ENCODE measurements around the gene RNF103. TPM values are rescaled to one million over a fixed set of nuclear protein-coding genes. Genes with fewer than 3 reads are reported as not detected.
A peak's percentile ranks its signal among the peaks of the same experiment; 100 is the strongest.
"Not testable (repeated sequence)": the region's sequence is repeated elsewhere in the genome, so short reads cannot be mapped to it uniquely, and the experiment has no call there.

RNF103 gene
- polyA plus RNA-seq, 4 donors: 31.4 to 44.8 (median 37.8) TPM

DNA sequence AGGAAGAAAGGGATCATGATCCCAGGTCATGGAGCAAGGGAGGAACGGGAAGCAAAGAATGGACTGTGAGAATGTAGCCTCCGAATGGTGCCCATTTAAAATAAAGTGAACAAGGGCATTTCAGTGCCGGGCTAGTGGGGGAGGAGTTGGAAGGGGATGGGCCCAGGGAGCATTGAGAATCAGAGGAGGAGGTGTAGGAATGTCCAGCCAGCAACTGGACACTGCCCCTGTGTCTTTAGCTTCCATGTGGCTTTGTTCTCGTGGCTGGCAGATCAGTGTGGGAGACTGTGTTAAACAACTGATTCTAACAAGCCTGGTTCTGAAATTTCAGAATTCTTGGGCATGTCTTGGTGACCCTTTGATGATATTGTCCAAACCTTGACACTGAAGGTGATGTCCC lies 1.4 kb upstream of the RNF103 start:
- DNase-seq (ENCODE audit: low read depth in 4 of 4, low spot score in 3 of 4): no peak

DNA sequence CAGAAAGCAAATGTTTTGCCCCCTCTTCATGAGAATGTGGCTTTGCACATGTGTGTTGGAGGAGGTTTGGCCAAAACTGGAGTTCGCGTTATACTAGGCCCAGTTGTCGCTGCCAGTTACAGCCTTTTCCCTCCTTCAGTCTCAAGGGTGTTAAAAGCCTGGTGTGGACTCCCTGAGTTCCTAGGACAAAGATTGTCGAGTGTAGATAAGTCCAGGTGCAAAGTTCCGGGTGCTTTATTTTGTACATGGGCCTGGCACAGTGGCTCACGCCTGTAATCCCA lies 542 bp upstream of the RNF103 start:
- DNase-seq (ENCODE audit: low read depth in 4 of 4, low spot score in 3 of 4): no peak

DNA sequence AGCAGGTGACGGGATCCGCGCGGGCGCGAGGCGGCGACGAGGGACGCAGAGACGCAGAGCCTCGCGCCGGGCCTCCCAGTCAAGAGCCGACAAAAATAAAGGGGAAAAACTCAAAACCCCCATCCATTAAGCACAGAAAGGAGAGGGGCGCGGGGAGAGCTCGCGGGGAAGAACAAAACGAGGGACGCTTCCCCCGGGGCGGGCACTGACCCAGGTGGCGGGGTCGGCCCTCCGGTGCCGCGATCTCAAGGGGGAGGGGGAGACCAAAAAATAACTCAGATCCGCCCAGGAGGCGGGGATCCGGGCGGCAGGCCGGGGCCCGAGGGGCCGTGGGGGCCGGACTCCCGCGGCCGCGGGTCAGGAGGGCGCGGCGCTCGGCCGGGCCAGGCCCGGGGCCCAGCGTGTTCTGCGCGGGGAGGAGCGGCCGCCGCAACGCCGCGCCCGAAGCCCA lies 597 bp downstream of the RNF103 start:
- peak in 1 of 4 donors; percentile 40 for DNase-seq (ENCODE audit: low read depth in 4 of 4, low spot score in 3 of 4)

DNA sequence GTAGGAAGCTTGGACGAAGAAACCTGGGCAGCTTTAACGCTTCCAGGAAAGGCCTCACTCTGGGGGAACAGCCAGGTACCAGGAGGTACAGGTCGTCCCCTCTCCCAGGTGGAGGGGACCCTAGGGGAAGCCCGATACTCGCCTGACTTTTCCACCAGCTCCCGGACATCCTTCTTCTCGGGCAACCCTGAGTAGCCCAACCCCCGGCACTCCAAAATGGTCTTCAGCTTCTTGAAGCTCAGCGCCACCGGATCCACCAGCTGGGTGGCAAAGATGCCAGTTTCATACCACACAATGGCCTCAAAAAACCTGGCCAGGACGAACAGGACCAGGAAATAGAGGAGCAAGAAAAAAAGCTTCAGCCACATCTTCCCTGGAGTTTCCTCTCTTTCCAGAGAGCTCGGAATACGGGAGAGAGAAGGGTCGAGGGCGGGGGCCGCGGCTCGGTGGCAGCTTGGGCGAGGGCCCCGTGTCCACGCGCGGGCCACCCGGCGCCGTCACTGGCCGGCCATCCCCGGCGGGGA lies 1.1 kb downstream of the RNF103 start:
- DNase-seq (ENCODE audit: low read depth in 4 of 4, low spot score in 3 of 4): peak in 2 of 4 donors; percentile 21 to 31

DNA sequence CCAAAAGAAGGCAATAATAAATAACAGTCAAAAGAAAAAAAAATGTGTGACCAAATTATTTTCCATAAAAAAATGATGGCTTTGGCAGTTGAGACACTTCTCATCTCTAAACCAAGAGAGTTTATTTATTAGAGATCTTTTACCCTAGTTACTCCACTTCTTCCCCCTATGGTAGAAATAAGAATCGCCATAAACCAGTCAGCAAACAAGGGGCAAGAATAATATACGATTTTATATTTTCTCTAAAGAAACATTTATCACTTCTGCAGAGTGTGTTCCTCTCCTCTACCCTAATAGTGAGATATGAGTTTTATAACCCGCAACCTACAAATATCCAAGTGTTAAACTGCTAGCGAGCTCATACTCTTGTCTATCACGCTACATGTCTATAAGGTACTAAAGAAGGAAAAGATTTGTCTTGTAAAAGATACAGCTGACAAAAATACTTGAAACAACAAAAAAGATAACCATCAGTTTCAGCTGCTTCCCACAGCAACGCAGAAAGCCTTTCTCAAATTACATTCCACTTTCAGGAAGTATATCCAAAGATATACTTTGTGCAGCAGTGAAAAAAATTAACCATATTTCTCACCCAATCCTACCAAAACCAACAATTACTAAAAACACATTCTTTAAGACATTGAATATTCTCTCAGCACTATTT lies 2.3 kb downstream of the RNF103 start:
- DNase-seq (ENCODE audit: low read depth in 4 of 4, low spot score in 3 of 4): no peak

DNA sequence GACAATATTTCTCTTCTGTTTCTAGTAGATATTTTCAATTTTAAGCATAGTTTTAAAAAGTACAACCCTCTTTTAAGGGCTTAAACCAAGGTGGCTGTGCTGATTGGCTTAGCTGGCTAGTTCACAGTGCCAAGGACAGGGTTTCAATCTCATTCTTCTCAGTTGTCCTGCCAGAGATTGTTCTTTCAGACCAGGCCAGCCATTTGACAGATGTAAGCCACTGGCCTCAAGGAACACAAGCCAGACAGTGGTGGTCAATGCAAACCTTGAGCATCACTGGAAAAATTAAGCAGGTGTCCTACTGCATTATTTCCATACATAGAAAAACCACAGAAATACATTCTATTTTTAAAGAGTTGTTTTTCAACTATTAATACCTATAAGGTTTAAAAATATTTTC lies 5.9 kb downstream of the RNF103 start:
- DNase-seq (ENCODE audit: low read depth in 4 of 4, low spot score in 3 of 4): no peak

DNA sequence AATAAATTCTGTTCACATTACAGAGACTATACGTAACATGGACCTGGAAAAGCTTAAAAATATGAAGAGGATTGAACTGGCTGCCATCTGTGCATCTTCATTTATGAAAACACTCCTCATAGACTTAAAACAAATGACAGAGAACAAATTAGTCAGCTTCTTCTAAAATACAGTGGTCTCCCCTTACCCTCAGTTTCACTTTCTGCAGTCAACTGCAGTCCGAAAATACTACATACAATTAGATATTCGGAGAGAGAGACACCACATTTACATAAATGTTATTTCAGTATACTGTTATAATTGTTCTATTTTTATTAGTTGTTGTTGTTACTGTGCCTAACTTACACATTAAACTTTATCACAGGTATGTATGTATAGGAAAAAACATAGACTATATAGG lies 6.5 kb downstream of the RNF103 start:
- DNase-seq (ENCODE audit: low read depth in 4 of 4, low spot score in 3 of 4): no peak

DNA sequence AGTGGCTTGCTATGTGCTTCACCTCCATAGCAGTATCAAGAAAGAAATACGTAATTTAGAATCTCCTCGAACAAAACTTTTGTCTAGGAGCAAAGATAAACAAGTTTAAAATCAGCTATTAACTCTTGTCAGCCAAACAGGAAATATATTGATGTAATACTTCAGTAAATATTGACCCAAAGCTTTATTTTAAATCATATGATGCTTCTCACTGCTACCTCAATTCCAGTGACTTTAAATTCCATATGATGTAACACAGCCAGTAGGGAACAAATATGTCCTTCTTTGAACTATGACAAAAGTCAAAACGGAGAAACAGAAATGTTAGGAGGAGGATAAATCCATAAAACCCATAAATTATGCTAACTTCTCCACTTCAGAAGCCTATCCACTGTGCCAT lies 7.2 kb downstream of the RNF103 start:
- DNase-seq (ENCODE audit: low read depth in 4 of 4, low spot score in 3 of 4): no peak

DNA sequence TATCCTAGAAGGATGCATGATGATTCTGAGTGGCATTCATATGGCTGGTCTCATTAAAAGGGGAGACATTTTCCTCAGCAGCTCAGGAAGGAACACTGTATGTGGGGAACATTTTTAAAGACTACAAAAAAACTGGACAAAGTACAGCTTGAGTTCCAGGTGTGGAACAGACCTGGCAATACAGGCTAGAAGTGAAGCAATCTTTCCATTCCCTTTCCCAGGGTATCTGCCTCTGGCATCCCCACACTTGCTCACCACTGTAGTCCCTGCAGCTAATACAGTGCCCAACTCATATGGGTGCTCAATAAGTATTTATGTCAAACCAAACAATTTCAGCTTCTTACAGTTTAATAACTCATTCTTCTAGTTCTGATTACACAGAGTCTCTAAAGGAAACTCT lies 8.1 kb downstream of the RNF103 start:
- DNase-seq (ENCODE audit: low read depth in 4 of 4, low spot score in 3 of 4): no peak

DNA sequence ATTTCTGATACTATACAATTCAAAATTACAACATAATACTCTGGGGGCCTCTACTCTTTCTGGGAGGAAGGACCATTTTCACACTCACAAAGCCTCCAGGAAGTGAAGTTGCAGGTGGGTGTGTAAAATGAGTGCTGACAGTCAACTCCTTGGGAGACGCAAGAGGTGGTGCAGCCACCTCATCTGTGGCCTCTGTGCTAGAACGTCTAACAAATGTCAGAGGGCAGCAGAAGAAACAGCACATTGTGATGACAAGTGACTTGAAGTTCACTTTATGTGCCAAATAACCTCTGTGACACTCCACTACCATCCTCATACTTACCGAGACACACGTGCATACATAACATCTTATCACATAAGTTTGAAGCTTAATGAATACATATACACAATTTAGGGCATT lies 10.2 kb downstream of the RNF103 start:
- DNase-seq (ENCODE audit: low read depth in 4 of 4, low spot score in 3 of 4): no peak

DNA sequence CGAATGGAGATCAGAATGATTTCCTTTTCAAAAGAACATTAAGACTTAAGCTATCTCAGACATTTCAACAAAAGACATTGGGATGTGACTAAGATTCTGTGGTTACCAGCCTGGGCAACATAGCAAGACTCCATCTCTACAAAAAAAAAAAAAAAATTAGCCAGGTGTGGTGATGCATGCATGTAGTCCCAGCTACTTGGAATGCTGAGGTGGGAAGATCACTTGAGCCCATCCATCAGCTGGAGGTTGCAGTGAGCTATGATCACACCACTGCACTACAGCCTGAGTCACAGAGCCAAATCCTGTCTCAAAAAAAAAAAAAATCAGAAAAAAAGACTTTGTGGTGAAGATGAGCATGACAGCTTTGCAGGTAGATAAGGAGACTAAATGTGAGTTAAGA lies 12.8 kb downstream of the RNF103 start:
- DNase-seq (ENCODE audit: low read depth in 4 of 4, low spot score in 3 of 4): no peak

DNA sequence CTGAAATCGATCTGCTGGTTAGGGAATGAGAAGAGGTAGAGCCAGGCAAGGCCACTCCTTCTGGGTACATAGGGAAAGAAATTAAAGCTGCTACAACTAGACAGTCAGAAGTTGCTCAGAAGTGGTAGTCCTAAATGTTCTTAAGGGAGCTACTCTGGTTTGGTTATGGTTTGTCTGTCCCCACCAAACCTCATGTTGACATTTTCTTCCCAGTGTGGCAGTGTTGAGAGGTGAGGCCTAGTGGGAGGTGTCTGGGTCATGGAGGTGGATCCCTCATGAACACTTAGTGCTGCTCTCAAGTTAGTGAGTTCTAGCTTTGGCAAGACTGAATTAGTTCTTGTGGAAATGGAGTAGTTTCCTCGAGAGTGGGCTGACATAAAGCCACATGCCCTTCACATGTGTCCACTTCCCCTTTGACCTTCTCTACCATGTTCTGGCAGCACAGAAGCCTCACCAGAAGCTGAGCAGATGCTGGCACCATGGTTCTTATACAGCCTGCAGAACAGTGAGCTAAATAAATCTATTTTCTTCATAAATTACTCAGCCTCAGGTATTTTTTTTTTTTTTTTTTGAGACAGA lies 14.7 kb downstream of the RNF103 start:
- no peak for DNase-seq (ENCODE audit: low read depth in 4 of 4, low spot score in 3 of 4)

DNA sequence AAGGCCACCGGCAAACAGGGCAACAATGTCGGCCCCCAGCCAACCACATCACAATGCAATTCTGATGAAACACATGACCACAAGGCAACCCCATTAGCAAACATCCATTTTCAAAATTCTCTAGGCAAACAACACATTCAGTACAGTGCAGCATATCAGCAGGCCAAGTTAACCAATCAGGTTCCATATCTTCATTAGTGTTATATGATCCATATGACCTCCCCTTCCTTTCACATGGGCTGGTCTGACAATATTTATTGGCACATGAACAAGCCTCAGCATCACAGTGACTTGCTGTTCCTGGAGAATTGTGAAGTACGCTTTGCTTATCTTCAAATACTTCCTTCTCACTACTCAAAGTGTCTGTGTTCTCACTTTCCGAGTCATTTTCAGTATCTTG lies 19.8 kb downstream of the RNF103 start:
- DNase-seq (ENCODE audit: low read depth in 4 of 4, low spot score in 3 of 4): no peak

DNA sequence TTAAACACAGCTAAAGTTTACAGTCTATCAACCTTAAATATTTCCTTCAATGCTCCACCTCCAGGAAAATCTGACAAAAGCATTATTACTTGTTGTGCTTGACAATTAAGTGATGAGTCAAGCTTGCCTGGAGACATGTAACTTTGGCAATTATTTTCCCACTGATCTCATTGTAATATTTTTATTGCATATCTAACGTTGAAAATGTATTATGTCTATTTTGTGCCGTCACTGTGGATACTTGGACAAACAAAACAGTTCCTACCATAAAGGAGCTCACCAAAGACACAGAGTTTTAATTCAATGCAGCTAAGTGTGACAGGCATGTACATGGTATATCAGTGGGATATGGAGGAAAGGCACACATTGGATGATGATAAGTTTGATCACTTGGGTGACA lies 24.7 kb downstream of the RNF103 start:
- no peak for DNase-seq (ENCODE audit: low read depth in 4 of 4, low spot score in 3 of 4)

DNA sequence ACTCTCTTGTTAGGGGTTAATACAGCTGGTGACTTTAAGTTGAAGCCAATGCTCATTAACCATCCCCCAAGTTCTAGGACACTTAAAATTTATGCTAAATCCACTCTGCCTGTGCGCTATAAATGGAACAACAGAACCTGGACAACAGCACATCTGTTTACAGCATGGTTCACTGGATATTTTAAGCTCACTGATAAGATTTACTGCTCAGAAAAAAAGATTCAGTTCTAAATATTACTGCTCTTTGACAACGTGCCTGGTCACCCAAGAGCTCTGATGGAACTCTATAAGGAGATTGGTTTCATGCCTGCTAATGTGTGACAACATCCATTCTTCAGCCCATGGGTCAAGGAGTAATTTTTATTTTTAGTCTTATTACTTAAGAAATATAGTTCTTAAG lies 27.5 kb downstream of the RNF103 start:
- DNase-seq (ENCODE audit: low read depth in 4 of 4, low spot score in 3 of 4): no peak

DNA sequence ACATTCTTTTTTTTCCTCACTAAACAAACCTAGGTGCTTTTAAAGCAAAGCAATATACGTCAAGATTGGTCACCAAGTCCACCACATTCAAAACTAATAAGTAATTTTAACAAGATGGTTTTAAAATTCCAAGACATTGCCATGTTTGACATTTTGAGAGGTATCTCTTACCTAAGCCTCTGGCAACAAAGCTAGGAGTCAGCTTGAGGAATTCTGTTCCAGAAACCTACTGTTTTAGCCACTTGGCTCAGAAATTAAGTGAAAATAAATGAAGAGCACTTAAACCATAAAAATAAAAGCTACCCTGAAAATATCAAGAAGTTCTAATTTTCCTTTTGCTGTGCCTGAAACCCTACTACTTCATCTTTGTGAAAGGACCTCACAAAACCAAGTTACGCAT lies 30.4 kb downstream of the RNF103 start:
- DNase-seq (ENCODE audit: low read depth in 4 of 4, low spot score in 3 of 4): no peak

DNA sequence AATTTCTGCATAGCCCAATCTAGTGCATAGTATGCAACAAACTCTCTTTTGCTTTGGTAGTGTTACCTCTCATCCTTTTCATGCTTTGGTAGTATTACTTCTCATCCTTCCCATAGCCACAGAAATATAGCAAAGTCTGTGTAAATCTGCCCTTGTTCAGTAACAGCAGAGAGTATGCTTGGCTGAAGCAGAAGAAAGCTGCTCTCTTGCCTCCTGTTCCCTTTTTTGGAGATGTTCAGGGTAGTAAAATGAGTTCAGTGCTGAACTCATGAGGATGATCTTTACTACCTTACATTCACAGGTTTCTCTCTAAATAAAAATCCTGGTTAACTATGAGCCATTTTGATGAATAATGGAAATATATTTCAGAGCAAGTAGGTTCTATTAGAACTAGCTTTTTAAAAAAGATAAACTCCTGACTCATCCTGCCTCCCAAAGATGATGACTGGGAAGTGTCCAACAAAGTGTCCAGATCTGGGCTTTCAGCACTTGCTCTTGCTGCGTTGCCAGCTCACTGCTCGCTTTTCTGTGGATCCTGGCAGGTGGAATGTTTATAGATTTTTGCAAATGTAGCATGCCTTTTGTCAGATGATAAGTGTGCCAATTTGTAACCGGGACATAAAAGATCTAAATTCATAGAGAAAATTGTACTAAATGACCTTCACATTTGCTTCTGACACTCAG lies 31.0 kb downstream of the RNF103 start:
- DNase-seq (ENCODE audit: low read depth in 4 of 4, low spot score in 3 of 4): no peak

DNA sequence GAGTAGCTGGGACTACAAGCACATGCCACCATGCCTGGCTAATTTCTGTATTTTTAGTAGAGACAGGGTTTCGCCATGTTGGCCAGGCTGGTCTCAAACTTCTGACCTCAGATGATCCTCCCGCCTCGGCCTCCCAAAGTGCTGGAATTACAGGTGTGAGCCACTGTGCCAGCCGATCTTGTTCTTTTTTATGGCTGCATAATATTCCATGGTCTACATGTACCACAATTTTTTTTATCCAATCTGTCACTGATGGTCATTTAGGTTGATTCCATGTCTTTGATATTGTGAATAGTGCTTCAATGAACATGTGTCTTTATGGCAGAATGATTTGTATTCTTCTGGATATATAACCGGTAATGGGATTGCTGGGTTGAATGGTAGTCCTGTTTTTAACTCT lies 34.0 kb downstream of the RNF103 start:
- not testable (repeated sequence) for DNase-seq (ENCODE audit: low read depth in 4 of 4, low spot score in 3 of 4)

DNA sequence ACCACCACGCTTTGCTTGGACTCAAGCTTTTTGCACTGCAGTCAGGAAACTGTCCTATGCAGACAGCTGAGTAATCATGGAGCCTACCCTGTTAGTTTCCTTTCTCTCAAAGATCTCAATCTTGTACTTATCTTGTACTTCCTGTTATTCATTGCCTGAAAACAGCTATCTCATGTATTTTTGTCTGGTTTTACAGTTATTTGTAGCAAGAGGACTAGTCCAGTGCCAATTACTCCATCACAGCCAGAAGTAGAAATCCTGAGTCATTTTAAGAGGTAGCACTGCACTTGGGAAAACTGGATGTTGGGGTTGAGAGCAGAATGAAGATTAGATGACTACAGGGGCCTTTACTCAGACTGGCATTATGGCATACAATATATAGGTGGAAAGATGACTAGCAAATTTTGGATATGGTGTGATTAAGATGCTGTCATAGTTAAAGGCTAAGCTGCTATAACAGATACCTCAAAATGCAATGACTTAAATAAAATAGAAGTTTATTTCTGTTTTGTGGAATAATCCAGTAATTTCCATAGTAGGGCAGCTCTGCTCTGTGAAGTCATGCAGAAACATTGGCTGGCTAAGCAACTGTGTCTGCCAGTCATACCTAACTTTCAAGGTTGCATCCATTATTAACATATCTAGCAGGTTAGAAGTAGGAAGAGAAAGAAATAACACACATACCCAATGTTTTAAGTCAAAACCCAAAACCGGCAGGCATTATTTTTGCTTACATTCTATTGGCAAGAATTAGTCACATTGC lies 39.3 kb downstream of the RNF103 start:
- no peak for DNase-seq (ENCODE audit: low read depth in 4 of 4, low spot score in 3 of 4)

DNA sequence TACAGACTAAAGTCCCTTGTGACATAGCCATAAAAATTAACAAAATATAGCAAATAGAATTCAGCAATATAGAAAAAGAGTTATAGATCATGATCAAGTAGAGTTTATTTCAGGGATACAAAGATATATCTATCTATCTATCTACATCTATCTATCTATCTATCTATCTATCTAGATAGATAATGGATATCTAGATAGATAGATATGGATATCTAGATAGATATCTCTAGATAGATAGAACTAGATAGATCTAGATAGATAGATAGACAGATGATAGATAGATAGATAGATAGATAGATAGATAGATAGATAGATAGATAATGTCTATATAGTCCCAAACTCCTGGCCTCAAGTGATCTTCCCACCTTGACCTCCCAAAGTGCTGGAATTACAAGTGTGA lies 43.1 kb downstream of the RNF103 start:
- no peak for DNase-seq (ENCODE audit: low read depth in 4 of 4, low spot score in 3 of 4)

DNA sequence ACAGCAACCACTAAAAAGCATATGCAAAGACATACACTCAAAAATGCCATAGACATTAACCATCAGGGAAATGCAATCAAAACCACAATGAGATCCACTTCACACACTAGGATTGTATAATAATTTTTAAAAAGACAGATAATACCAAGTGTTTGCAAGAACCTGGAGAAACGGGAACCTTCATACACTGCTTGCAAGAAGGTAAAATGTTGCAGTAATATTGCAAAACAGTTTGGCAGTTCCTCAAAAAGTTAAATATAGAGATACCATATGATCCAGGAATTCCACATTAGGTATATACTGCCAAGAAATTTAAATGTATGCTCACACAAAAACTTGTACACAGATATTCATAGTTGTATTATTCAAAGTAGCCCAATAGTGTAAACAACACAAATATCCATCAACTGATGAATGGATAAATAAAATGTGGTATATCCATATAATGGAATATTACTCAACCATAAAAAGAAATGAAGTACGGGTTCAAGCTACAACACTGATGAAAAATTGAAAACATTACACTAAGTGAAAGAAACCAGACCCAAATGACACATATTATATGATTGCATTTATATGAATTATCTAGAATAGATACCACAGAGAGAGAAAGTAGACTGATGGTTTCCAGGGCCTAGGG lies 45.7 kb downstream of the RNF103 start:
- DNase-seq (ENCODE audit: low read depth in 4 of 4, low spot score in 3 of 4): no peak
